Ishikawa (cell line): ENCODE data around the gene SEMA3B.

ENCODE experiments used
- CEBPB ChIP-seq: IDR thresholded peaks from 2 replicates; pipeline ENCODE4 v1.6.1; 2012
- CREB1 ChIP-seq: IDR thresholded peaks from 2 replicates; pipeline ENCODE4 v1.6.1; 2012; ENCODE audit warnings: low read depth
- EGR1 ChIP-seq: IDR thresholded peaks from 2 replicates; pipeline ENCODE4 v1.6.1; 2012
- EP300 ChIP-seq: IDR thresholded peaks from 2 replicates; pipeline ENCODE4 v1.6.1; 2012; ENCODE audit warnings: borderline replicate concordance
- FOXM1 ChIP-seq: IDR thresholded peaks from 2 replicates; pipeline ENCODE4 v1.6.1; 2012; ENCODE audit warnings: low read depth, borderline replicate concordance
- TAF1 ChIP-seq: IDR thresholded peaks from 2 replicates; pipeline ENCODE4 v1.6.1; 2012; ENCODE audit warnings: low read depth, mild to moderate bottlenecking
- TCF12 ChIP-seq: IDR thresholded peaks from 2 replicates; pipeline ENCODE4 v1.6.1; 2012; ENCODE audit warnings: low read depth
- TEAD4 ChIP-seq: IDR thresholded peaks from 2 replicates; pipeline ENCODE4 v1.6.1; 2012
- YY1 ChIP-seq: IDR thresholded peaks from 2 replicates; pipeline ENCODE4 v1.6.1; 2012; ENCODE audit warnings: low read depth
- TF ChIP-seq, protein P1 (sequence below): IDR thresholded peaks from 2 replicates; pipeline ENCODE4 v1.6.1; 2012; ENCODE audit warnings: low read depth, mild to moderate bottlenecking
- TF ChIP-seq, protein P2 (sequence below): IDR thresholded peaks from 2 replicates; pipeline ENCODE4 v1.6.1; 2012

DNA sequence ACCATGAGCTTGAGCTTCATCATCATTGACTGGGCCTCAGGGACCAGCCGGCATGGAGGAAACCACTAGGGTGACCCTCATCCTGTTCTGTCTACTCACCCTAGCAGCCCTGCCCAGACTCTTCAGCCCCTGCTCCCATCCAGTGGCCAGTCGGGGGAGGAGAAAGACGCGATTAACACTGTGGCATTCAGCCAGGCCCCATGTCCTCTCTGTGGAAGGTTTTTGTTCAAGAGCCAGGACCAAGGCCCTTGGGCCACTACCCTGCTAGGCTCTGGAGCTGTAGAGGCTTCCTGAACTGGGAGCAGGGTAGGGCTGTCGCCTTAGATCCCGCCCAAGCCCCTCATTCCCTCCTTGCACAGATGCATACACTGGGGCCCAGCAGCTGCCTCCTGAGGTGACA is 48.8 kb upstream of the SEMA3B start:
- TF ChIP-seq TEAD4 = no peak
- TF ChIP-seq TAF1 = no peak
- no peak for TF ChIP-seq EGR1
- TF ChIP-seq CEBPB = no peak
- TF ChIP-seq, protein P1, sequence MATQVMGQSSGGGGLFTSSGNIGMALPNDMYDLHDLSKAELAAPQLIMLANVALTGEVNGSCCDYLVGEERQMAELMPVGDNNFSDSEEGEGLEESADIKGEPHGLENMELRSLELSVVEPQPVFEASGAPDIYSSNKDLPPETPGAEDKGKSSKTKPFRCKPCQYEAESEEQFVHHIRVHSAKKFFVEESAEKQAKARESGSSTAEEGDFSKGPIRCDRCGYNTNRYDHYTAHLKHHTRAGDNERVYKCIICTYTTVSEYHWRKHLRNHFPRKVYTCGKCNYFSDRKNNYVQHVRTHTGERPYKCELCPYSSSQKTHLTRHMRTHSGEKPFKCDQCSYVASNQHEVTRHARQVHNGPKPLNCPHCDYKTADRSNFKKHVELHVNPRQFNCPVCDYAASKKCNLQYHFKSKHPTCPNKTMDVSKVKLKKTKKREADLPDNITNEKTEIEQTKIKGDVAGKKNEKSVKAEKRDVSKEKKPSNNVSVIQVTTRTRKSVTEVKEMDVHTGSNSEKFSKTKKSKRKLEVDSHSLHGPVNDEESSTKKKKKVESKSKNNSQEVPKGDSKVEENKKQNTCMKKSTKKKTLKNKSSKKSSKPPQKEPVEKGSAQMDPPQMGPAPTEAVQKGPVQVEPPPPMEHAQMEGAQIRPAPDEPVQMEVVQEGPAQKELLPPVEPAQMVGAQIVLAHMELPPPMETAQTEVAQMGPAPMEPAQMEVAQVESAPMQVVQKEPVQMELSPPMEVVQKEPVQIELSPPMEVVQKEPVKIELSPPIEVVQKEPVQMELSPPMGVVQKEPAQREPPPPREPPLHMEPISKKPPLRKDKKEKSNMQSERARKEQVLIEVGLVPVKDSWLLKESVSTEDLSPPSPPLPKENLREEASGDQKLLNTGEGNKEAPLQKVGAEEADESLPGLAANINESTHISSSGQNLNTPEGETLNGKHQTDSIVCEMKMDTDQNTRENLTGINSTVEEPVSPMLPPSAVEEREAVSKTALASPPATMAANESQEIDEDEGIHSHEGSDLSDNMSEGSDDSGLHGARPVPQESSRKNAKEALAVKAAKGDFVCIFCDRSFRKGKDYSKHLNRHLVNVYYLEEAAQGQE = no peak
- TF ChIP-seq, protein P2, sequence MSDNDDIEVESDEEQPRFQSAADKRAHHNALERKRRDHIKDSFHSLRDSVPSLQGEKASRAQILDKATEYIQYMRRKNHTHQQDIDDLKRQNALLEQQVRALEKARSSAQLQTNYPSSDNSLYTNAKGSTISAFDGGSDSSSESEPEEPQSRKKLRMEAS = no peak
- TF ChIP-seq EP300 = no peak
- TF ChIP-seq TCF12 = no peak
- TF ChIP-seq YY1 = no peak
- no peak for TF ChIP-seq FOXM1
- no peak for TF ChIP-seq CREB1
